DOHH2 (cell line): ENCODE results near the gene APOA5.
A peak's percentile ranks its signal among the peaks of the same experiment; 100 is the strongest.

Experiments used
- H3F3A ChIP-seq: fragments of 200-600 bp; sonication (generic), shearing (Covaris generic); 2 replicates; pipeline ENCODE4 v1.6.0; 2016; ENCODE audit warnings: antibody characterized with exemption, mild to moderate bottlenecking; ENCODE audit not compliant: control insufficient read depth, insufficient read depth
- H3K27ac ChIP-seq: fragments of 200-600 bp; sonication (generic); 2 replicates; pipeline ENCODE4 v1.5.1; 2014; ENCODE audit warnings: low read depth, mild to moderate bottlenecking, low read length, moderate library complexity
- H3K27me3 ChIP-seq: fragments of 200-600 bp; sonication (generic); 2 replicates; pipeline ENCODE4 v1.6.1; 2014; ENCODE audit warnings: mild to moderate bottlenecking, low read length, mixed read lengths; ENCODE audit not compliant: control insufficient read depth
- H3K36me3 ChIP-seq: fragments of 200-600 bp; sonication (generic); 2 replicates; pipeline ENCODE4 v1.6.1; 2014; ENCODE audit warnings: mild to moderate bottlenecking, low read length, moderate library complexity, mixed read lengths; ENCODE audit not compliant: control insufficient read depth
- H3K4me1 ChIP-seq: fragments of 200-600 bp; sonication (generic); 2 replicates; pipeline ENCODE4 v1.6.1; 2014; ENCODE audit warnings: mild to moderate bottlenecking, low read length, mixed read lengths; ENCODE audit not compliant: control insufficient read depth
- H3K4me2 ChIP-seq: fragments of 200-600 bp; sonication (generic); 2 replicates; pipeline ENCODE4 v1.6.0; 2014; ENCODE audit warnings: mild to moderate bottlenecking, low read length, moderate library complexity
- H3K4me3 ChIP-seq: fragments of 200-600 bp; sonication (generic); 2 replicates; pipeline ENCODE4 v1.5.1; 2014; ENCODE audit warnings: mild to moderate bottlenecking, low read length, mixed read lengths
- H3K79me2 ChIP-seq: fragments of 200-600 bp; sonication (generic); 2 replicates; pipeline ENCODE4 v1.6.1; 2014; ENCODE audit warnings: mild to moderate bottlenecking, low read length, mixed read lengths; ENCODE audit not compliant: control insufficient read depth
- H3K9me2 ChIP-seq: fragments of 200-600 bp; sonication (generic); replicated peaks from 2 replicates; pipeline ENCODE4 v1.6.1; 2014; ENCODE audit warnings: mild to moderate bottlenecking, low read length, mixed read lengths; ENCODE audit not compliant: control insufficient read depth
- H3K9me3 ChIP-seq: fragments of 200-600 bp; sonication (generic); 2 replicates; pipeline ENCODE4 v1.6.1; 2014; ENCODE audit warnings: antibody characterized with exemption, low read length, mixed read lengths; ENCODE audit not compliant: control insufficient read depth, insufficient read depth
- H4K20me1 ChIP-seq: fragments of 200-600 bp; sonication (generic); 2 replicates; pipeline ENCODE4 v1.6.0; 2014; ENCODE audit warnings: low read depth, mild to moderate bottlenecking, antibody characterized with exemption, low read length, moderate library complexity; ENCODE audit not compliant: control insufficient read depth, insufficient read depth
- EZH2phosphoT487 ChIP-seq: fragments of 200-600 bp; sonication (generic); IDR thresholded peaks from 2 replicates; pipeline ENCODE4 v1.6.1; 2017; ENCODE audit warnings: borderline replicate concordance, mild to moderate bottlenecking, antibody characterized with exemption, low read length, moderate library complexity, mixed read lengths
- TF ChIP-seq, protein P1 (sequence below): fragments of 200-600 bp; sonication (generic); IDR thresholded peaks from one replicate; pipeline ENCODE4 v1.5.1; 2014; ENCODE audit warnings: antibody characterized with exemption, mild to moderate bottlenecking, low read depth, low read length; ENCODE audit not compliant: poor library complexity, severe bottlenecking

The APOA5 gene

DNA sequence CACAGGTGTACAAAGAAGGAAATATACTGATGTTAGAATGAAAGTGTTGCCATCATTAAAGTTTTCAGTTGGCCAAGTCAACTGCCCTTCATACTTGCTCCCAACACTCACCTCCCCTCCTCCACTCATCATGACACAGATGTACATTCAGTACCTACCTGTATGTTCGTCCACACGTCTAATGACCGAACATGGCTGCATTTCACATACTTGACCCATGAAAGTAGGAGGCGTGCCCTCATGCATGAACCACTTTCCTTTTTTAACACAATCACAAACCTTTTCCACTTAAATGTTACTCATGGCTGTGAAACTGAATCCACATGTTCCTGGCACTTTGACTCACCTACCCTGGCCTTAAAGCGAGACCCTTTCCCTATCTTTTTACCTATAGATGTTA lies 15.7 kb downstream of the APOA5 start:
- H3K27ac ChIP-seq, result no peak overlapping the region
- no peaks in the 10 kb centered on the region for H3K27me3 ChIP-seq
- peaks cover 61% of the 10 kb centered on the region for H3K36me3 ChIP-seq
- TF ChIP-seq, protein P1, sequence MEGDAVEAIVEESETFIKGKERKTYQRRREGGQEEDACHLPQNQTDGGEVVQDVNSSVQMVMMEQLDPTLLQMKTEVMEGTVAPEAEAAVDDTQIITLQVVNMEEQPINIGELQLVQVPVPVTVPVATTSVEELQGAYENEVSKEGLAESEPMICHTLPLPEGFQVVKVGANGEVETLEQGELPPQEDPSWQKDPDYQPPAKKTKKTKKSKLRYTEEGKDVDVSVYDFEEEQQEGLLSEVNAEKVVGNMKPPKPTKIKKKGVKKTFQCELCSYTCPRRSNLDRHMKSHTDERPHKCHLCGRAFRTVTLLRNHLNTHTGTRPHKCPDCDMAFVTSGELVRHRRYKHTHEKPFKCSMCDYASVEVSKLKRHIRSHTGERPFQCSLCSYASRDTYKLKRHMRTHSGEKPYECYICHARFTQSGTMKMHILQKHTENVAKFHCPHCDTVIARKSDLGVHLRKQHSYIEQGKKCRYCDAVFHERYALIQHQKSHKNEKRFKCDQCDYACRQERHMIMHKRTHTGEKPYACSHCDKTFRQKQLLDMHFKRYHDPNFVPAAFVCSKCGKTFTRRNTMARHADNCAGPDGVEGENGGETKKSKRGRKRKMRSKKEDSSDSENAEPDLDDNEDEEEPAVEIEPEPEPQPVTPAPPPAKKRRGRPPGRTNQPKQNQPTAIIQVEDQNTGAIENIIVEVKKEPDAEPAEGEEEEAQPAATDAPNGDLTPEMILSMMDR, result no peak
- TF ChIP-seq EZH2phosphoT487, result no peak
- H3F3A ChIP-seq, result peaks cover 18% of the 10 kb centered on the region; the same call in 1 of the 2 replicates
- H3K79me2 ChIP-seq, result peaks cover 17% of the 10 kb centered on the region
- H3K4me3 ChIP-seq, result no peak overlapping the region
- H3K9me3 ChIP-seq, result no peaks in the 10 kb centered on the region
- H3K4me1 ChIP-seq, result peaks cover 25% of the 10 kb centered on the region
- H4K20me1 ChIP-seq, result no peaks in the 10 kb centered on the region
- no peak overlapping the region for H3K4me2 ChIP-seq
- H3K9me2 ChIP-seq, result no peaks in the 10 kb centered on the region

GRCh38 chr11:116774661-116775060 lies 17.0 kb downstream of the APOA5 start:
- Histone ChIP-seq H3K27ac (no peak overlapping the region), H3K4me2 (peak overlapping the region; percentile 83; the same call in 1 of the 2 replicates), H4K20me1 (no peaks in the 10 kb centered on the region), H3K27me3 (no peaks in the 10 kb centered on the region), H3K4me1 (peaks cover 29% of the 10 kb centered on the region), H3K36me3 (peaks cover 58% of the 10 kb centered on the region), H3K79me2 (peaks cover 29% of the 10 kb centered on the region), H3K9me2 (no peaks in the 10 kb centered on the region), H3K4me3 (no peak overlapping the region), H3K9me3 (no peaks in the 10 kb centered on the region), H3F3A (peaks cover 18% of the 10 kb centered on the region; the same call in 1 of the 2 replicates)
- TF ChIP-seq, protein P1, result no peak
- no peak for TF ChIP-seq EZH2phosphoT487

- H3K4me2 ChIP-seq, result peak overlapping the region; percentile 83
- H3K36me3 ChIP-seq, result peaks cover 58% of the 10 kb centered on the region
- H3K27me3 ChIP-seq, result no peaks in the 10 kb centered on the region
- TF ChIP-seq EZH2phosphoT487, result no peak
- TF ChIP-seq, protein P1, result no peak
- peak overlapping the region; percentile 78 for H3K27ac ChIP-seq
- H3K4me1 ChIP-seq, result peaks cover 29% of the 10 kb centered on the region
- H3K4me3 ChIP-seq, result peak overlapping the region; percentile 77
- H4K20me1 ChIP-seq, result no peaks in the 10 kb centered on the region
- H3K79me2 ChIP-seq, result peaks cover 36% of the 10 kb centered on the region
- H3K9me3 ChIP-seq, result no peaks in the 10 kb centered on the region
- peaks cover 18% of the 10 kb centered on the region; the same call in 1 of the 2 replicates for H3F3A ChIP-seq
- H3K9me2 ChIP-seq, result no peaks in the 10 kb centered on the region
Measured at GRCh38 chr11:116773203-116774097, 18.2 kb downstream of the APOA5 start.
